Keratinocyte (primary cell): ENCODE results near the gene FMN1. TPM values are rescaled to one million over a fixed set of nuclear protein-coding genes. Genes with fewer than 3 reads are reported as not detected.

ENCODE experiments used
- DNase-seq: peaks from one replicate; pipeline ENCODE4 v3.0.0-alpha.2; 2011; ENCODE audit warnings: low read depth, missing footprints, low spot score
- FAIRE-seq: peaks from 2 replicates; lab custom pipeline; 2011; peaks lifted over from hg19 to GRCh38; lab: Jason Lieb, UNC
- H2AFZ ChIP-seq: 2 replicates; pipeline ENCODE4 v1.6.0; 2012; ENCODE audit warnings: low read length, control low read depth, inconsistent platforms; ENCODE audit not compliant: control insufficient read depth
- H3K27ac ChIP-seq: 2 replicates; pipeline ENCODE4 v1.5.1; 2011; ENCODE audit warnings: low read length; ENCODE audit not compliant: control insufficient read depth, insufficient read depth
- H3K27me3 ChIP-seq: 3 replicates; pipeline ENCODE4 v1.6.0; 2011; ENCODE audit warnings: low read length; ENCODE audit not compliant: control insufficient read depth, insufficient read depth; ENCODE audit errors: extremely low read depth
- H3K36me3 ChIP-seq, 2 experiments: 2 replicates in 1 of 2; 3 replicates in 1 of 2; pipeline ENCODE4 v1.5.1; 2011; ENCODE audit warnings: low read length in 2 of 2, mild to moderate bottlenecking in 1 of 2; ENCODE audit not compliant: control insufficient read depth in 2 of 2, insufficient read depth in 2 of 2; ENCODE audit errors: extremely low read depth in 1 of 2
- H3K4me1 ChIP-seq: 3 replicates; pipeline ENCODE4 v1.5.1; 2011; ENCODE audit warnings: low read length; ENCODE audit not compliant: control insufficient read depth, insufficient read depth; ENCODE audit errors: extremely low read depth
- H3K4me2 ChIP-seq: 3 replicates; pipeline ENCODE4 v1.6.0; 2011; ENCODE audit warnings: low read depth, low read length; ENCODE audit not compliant: control insufficient read depth, insufficient read depth; ENCODE audit errors: extremely low read depth
- H3K4me3 ChIP-seq, 3 experiments: fragments of 200-600 bp in 1 of 3; sonication (generic) in 1 of 3; 2 replicates in 2 of 3; 3 replicates in 1 of 3; pipeline ENCODE4 v1.5.1; 2011 to 2016; ENCODE audit warnings: low read length in 3 of 3, mild to moderate bottlenecking in 3 of 3, control low read depth in 2 of 3, inconsistent platforms in 1 of 3, low read depth in 1 of 3, mixed read lengths in 1 of 3, mixed run types in 1 of 3, moderate library complexity in 1 of 3; ENCODE audit not compliant: control insufficient read depth in 2 of 3, insufficient read depth in 2 of 3; ENCODE audit errors: extremely low read depth in 1 of 3
- H3K79me2 ChIP-seq: 2 replicates; pipeline ENCODE4 v1.6.0; 2012; ENCODE audit warnings: low read length; ENCODE audit not compliant: control insufficient read depth, insufficient read depth
- H3K9ac ChIP-seq: 3 replicates; pipeline ENCODE4 v1.6.0; 2011; ENCODE audit warnings: low read length; ENCODE audit not compliant: control insufficient read depth, insufficient read depth; ENCODE audit errors: extremely low read depth
- H3K9me1 ChIP-seq: 3 replicates; pipeline ENCODE4 v1.6.0; 2011; ENCODE audit warnings: low read length; ENCODE audit not compliant: control insufficient read depth, insufficient read depth; ENCODE audit errors: extremely low read depth
- H3K9me3 ChIP-seq: 2 replicates; pipeline ENCODE4 v1.5.1; 2012; ENCODE audit warnings: low read depth, low read length; ENCODE audit not compliant: control insufficient read depth
- H4K20me1 ChIP-seq: 3 replicates; pipeline ENCODE4 v1.6.0; 2011; ENCODE audit warnings: low read length; ENCODE audit not compliant: control insufficient read depth, insufficient read depth; ENCODE audit errors: extremely low read depth
- CTCF ChIP-seq, 3 experiments: IDR thresholded peaks in 1 of 3; conservative IDR thresholded peaks in 1 of 3; optimal IDR thresholded peaks in 1 of 3; 2 replicates in 2 of 3; 3 replicates in 1 of 3; pipeline versions ENCODE3 to v1.5.1; 2011; ENCODE audit warnings: low read length in 3 of 3, mild to moderate bottlenecking in 3 of 3, moderate library complexity in 2 of 3, control low read depth in 1 of 3, inconsistent platforms in 1 of 3; ENCODE audit not compliant: insufficient read depth in 2 of 3; ENCODE audit errors: extremely low read depth in 1 of 3
- EZH2 ChIP-seq: IDR thresholded peaks from one replicate; pipeline ENCODE4 v1.6.1; 2012; ENCODE audit warnings: inconsistent platforms, mild to moderate bottlenecking, low read length, moderate library complexity
- dilution Hi-C: fragments of 300-500 bp; cut with MboI; formaldehyde crosslinking; loops from one replicate; pipeline ENCODE4 v1.7.0; 2020; ENCODE audit warnings: low sequenced_read_pairs; ENCODE audit not compliant: extremely low pct_ligation_motif_present
- polyA plus RNA-seq, 5 experiments: library from polyadenylated mRNA; depleted of rRNA in 3 of 5; stranded (reverse) in 3 of 5; stranded (forward) in 1 of 5; unstranded in 1 of 5; fragments of >200 nt; gene quantifications; 1 replicate in 1 of 5; 2 replicates in 3 of 5; 3 replicates in 1 of 5; pipeline versions ENCODE4 v1.2.1 to v1.2.3, GENCODE V29; 2011 to 2012; ENCODE audit warnings: missing spikeins in 2 of 5, low read depth in 1 of 5, low replicate concordance in 1 of 5

The FMN1 gene
- polyA plus RNA-seq, 1 donor (not counting 4 experiments of a cell fraction or from before 2014, with no cell fraction given), result 0.71 TPM

DNA sequence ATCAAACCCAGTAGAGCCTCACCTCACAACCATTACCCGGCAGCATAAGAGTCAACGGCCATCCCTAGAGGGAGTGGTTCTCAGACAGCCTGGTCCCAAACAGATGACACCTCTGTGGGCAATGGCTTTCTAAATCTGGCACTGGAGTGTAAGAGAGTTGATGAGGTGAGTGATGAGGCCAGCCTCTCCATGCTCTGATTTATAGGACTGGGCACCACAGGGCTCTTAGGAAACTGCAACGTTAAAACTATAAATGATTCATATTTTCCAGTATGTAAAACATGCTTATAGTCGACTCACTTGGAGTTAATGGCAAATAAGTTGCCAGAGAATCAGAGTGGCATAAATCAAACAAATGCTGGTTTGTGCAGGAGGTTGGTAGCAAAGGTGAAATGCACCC is 289.0 kb downstream of the FMN1 start:
- TF ChIP-seq CTCF (optimal IDR thresholded peaks at IDR 0.05 in 1 of 3, IDR thresholded peaks at IDR 0.05 in 1 of 3, conservative IDR thresholded peaks at IDR 0.05 in 1 of 3; ENCODE audit: extremely low read depth in 1 of 3, insufficient read depth in 2 of 3, low read length in 3 of 3), result no peak
- TF ChIP-seq EZH2, result no peak
- Histone ChIP-seq H4K20me1 (no peaks in the 10 kb centered on the region), H3K27me3 (no peaks in the 10 kb centered on the region), H3K36me3 (no peaks in the 10 kb centered on the region), H3K4me3 (no peak overlapping the region), H3K4me1 (no peaks in the 10 kb centered on the region), H2AFZ (no peak overlapping the region), H3K9me1 (no peaks in the 10 kb centered on the region), H3K27ac (no peak overlapping the region), H3K9me3 (no peaks in the 10 kb centered on the region), H3K79me2 (no peaks in the 10 kb centered on the region), H3K9ac (no peak overlapping the region), H3K4me2 (no peak overlapping the region)
- FAIRE-seq (no peak), DNase-seq (no peak)
- dilution Hi-C loops, result no loop called here

DNA sequence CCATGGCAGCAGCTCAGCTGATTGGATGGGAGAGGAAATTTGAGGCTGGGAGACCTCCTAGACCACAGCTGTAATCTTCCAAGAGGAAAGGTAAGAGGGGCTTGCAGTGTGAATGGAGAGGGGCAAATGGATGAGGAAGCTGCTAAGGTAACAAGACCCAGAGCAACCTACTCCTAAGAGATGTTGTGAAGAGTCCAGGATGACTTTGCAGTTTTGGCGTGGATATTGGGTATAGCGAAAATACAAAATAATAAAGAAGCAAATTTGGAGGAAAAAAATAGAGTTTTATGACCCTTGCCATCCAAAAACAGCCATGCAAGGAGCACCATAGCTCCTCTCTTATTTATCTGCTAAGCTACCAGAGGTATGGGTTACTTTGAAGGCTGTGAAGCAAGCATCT is 290.1 kb downstream of the FMN1 start:
- Histone ChIP-seq H3K9me1 (no peaks in the 10 kb centered on the region), H3K79me2 (no peaks in the 10 kb centered on the region), H3K36me3 (no peaks in the 10 kb centered on the region), H3K27ac (no peak overlapping the region), H3K4me2 (no peak overlapping the region), H2AFZ (no peak overlapping the region), H3K4me1 (no peaks in the 10 kb centered on the region), H3K4me3 (no peak overlapping the region), H3K27me3 (no peaks in the 10 kb centered on the region), H4K20me1 (no peaks in the 10 kb centered on the region), H3K9ac (no peak overlapping the region), H3K9me3 (no peaks in the 10 kb centered on the region)
- FAIRE-seq, result no peak
- no peak for DNase-seq
- TF ChIP-seq EZH2 (no peak), CTCF (optimal IDR thresholded peaks at IDR 0.05 in 1 of 3, IDR thresholded peaks at IDR 0.05 in 1 of 3, conservative IDR thresholded peaks at IDR 0.05 in 1 of 3; ENCODE audit: extremely low read depth in 1 of 3, insufficient read depth in 2 of 3, low read length in 3 of 3) (no peak)
- dilution Hi-C loops, result no loop called here
